Loucy (cell line): ENCODE results near the gene BACE1.

Experiments
- H2AFZ ChIP-seq: fragments of 200-600 bp; sonication (generic); 2 replicates; pipeline ENCODE4 v1.6.0; 2016; ENCODE audit warnings: antibody characterized with exemption, mild to moderate bottlenecking, low read length, moderate library complexity
- H3F3A ChIP-seq: fragments of 200-600 bp; 2 replicates; pipeline ENCODE4 v1.6.0; 2016; ENCODE audit warnings: antibody characterized with exemption, low read depth, mild to moderate bottlenecking
- H3K27me3 ChIP-seq: fragments of 200-600 bp; sonication (generic); 2 replicates; pipeline ENCODE4 v1.6.1; 2014; ENCODE audit warnings: low read length, mild to moderate bottlenecking; ENCODE audit not compliant: insufficient read depth, poor library complexity, severe bottlenecking
- H3K36me3 ChIP-seq: fragments of 200-600 bp; sonication (generic); 2 replicates; pipeline ENCODE4 v1.6.1; 2016; ENCODE audit warnings: low read length; ENCODE audit not compliant: insufficient read depth
- H3K4me1 ChIP-seq: fragments of 200-600 bp; sonication (generic); 2 replicates; pipeline ENCODE4 v1.5.1; 2014; ENCODE audit warnings: low read length, mild to moderate bottlenecking; ENCODE audit not compliant: insufficient read depth, poor library complexity, severe bottlenecking
- H3K4me2 ChIP-seq: fragments of 200-600 bp; sonication (generic); 2 replicates; pipeline ENCODE4 v1.6.0; 2014; ENCODE audit warnings: antibody characterized with exemption, low read length, low read depth, mild to moderate bottlenecking; ENCODE audit not compliant: poor library complexity, severe bottlenecking
- H3K4me3 ChIP-seq: fragments of 200-600 bp; sonication (generic); 2 replicates; pipeline ENCODE4 v1.5.1; 2014; ENCODE audit warnings: low read length, mild to moderate bottlenecking, mixed read lengths; ENCODE audit not compliant: poor library complexity, severe bottlenecking
- H3K79me2 ChIP-seq: fragments of 200-600 bp; sonication (generic); 2 replicates; pipeline ENCODE4 v1.6.1; 2014; ENCODE audit warnings: low read length; ENCODE audit not compliant: insufficient read depth
- H3K9ac ChIP-seq: fragments of 200-600 bp; sonication (generic); 2 replicates; pipeline ENCODE4 v1.6.0; 2014; ENCODE audit warnings: mild to moderate bottlenecking, low read depth, low read length, moderate library complexity; ENCODE audit not compliant: poor library complexity, severe bottlenecking
- H3K9me2 ChIP-seq: fragments of 200-600 bp; sonication (generic); replicated peaks from 2 replicates; pipeline ENCODE4 v1.6.1; 2016; ENCODE audit warnings: low read depth, low read length, mixed read lengths
- H3K9me3 ChIP-seq: fragments of 200-600 bp; sonication (generic); 2 replicates; pipeline ENCODE4 v1.6.1; 2014; ENCODE audit warnings: mild to moderate bottlenecking, antibody characterized with exemption, low read length, low read depth; ENCODE audit not compliant: insufficient read depth
- H4K20me1 ChIP-seq: fragments of 200-600 bp; sonication (generic); 2 replicates; pipeline ENCODE4 v1.6.0; 2014; ENCODE audit warnings: antibody characterized with exemption, low read length, mild to moderate bottlenecking; ENCODE audit not compliant: insufficient read depth, poor library complexity, severe bottlenecking
- CTCF ChIP-seq: fragments of 200-600 bp; sonication (generic); conservative IDR thresholded peaks from 2 replicates; pipeline ENCODE4 v1.5.1; 2014; ENCODE audit warnings: mild to moderate bottlenecking, antibody characterized with exemption, low read length
- EZH2phosphoT487 ChIP-seq: fragments of 200-600 bp; IDR thresholded peaks from 2 replicates; pipeline ENCODE4 v1.6.1; 2018; ENCODE audit warnings: antibody characterized with exemption, mild to moderate bottlenecking, moderate library complexity, borderline replicate concordance

Gene BACE1

GRCh38 chr11:117316197-117316961 is at the start of gene BACE1:
TSS of gene BACE1 (minus strand) at chr11:117316256. CDS start at chr11:117315795, 461 bp downstream.
- H3K9ac ChIP-seq: peak within 1 kb of the TSS; percentile 82
- no peaks in the 10 kb centered on the region for H4K20me1 ChIP-seq
- H3K79me2 ChIP-seq: 0 out of 2 replicates have a peak, but pooled peaks cover 5% of the 10 kb centered on the region
- no peaks in the 10 kb centered on the region for H3K9me2 ChIP-seq
- peak within 1 kb of the TSS; percentile 87 for H2AFZ ChIP-seq
- peak within 1 kb of the TSS; percentile 75 for H3K4me2 ChIP-seq
- no peaks in the 10 kb centered on the region for H3F3A ChIP-seq
- no peaks in the 10 kb centered on the region for H3K27me3 ChIP-seq
- no peaks in the 10 kb centered on the region for H3K9me3 ChIP-seq
- peak within 1 kb of the TSS; percentile 86 for H3K4me3 ChIP-seq
- peaks cover 10% of the 10 kb centered on the region for H3K4me1 ChIP-seq
- no peak for TF ChIP-seq EZH2phosphoT487
- TF ChIP-seq CTCF: peak; percentile 38; the same call in 1 of the 2 replicates
- no peaks in the 10 kb centered on the region for H3K36me3 ChIP-seq

GRCh38 chr11:117361432-117361831 is 45.4 kb upstream of the BACE1 start:
- H3K27me3 ChIP-seq: no peaks in the 10 kb centered on the region
- no peak for TF ChIP-seq CTCF
- no peak for TF ChIP-seq EZH2phosphoT487
- H3K9me3 ChIP-seq: no peaks in the 10 kb centered on the region
- no peaks in the 10 kb centered on the region for H3K79me2 ChIP-seq
- H3K4me3 ChIP-seq: no peak overlapping the region
- no peak overlapping the region for H3K4me2 ChIP-seq
- no peak overlapping the region for H2AFZ ChIP-seq
- H3K9me2 ChIP-seq: no peaks in the 10 kb centered on the region
- H3K36me3 ChIP-seq: no peaks in the 10 kb centered on the region; the same call in 1 of the 2 replicates
- H3K4me1 ChIP-seq: no peaks in the 10 kb centered on the region
- H4K20me1 ChIP-seq: no peaks in the 10 kb centered on the region
- no peak overlapping the region for H3K9ac ChIP-seq
- no peaks in the 10 kb centered on the region for H3F3A ChIP-seq

- Histone ChIP-seq H2AFZ (no peak overlapping the region), H3K36me3 (peaks cover 6% of the 10 kb centered on the region; the same call in 1 of the 2 replicates)
- TF ChIP-seq EZH2phosphoT487: no peak
- no peak for TF ChIP-seq CTCF
These were observed 40.3 kb upstream of the BACE1 start for GRCh38 chr11:117356126-117356890.

More at GRCh38 chr11:117356126-117356890, 40.3 kb upstream of the BACE1 start:
- Histone ChIP-seq H3K9ac (no peak overlapping the region), H4K20me1 (no peaks in the 10 kb centered on the region), H3K79me2 (no peaks in the 10 kb centered on the region), H3K9me3 (no peaks in the 10 kb centered on the region), H3K27me3 (no peaks in the 10 kb centered on the region), H3K9me2 (no peaks in the 10 kb centered on the region), H3K4me2 (no peak overlapping the region), H3F3A (no peaks in the 10 kb centered on the region), H3K4me3 (no peak overlapping the region), H3K4me1 (no peaks in the 10 kb centered on the region)
